Measurements from ENCODE around the gene MRPL57.
"Not testable (repeated sequence)": the region's sequence is repeated elsewhere in the genome, so short reads cannot be mapped to it uniquely, and the experiment has no call there.

- not testable (repeated sequence) for TF ChIP-seq CTCF (IDR thresholded peaks at IDR 0.05); POLR2A (IDR thresholded peaks at IDR 0.05; ENCODE audit: low read depth); EP300 (IDR thresholded peaks at IDR 0.05)
Measured at GRCh38 chr13:21215419-21215818, 39.0 kb downstream of the MRPL57 start.

Measured in esophagus muscularis mucosa (tissue), 4 donors.